Effector memory CD8-positive, alpha-beta T cell (primary cell): ENCODE data around the gene GALNT11.

Experiments
- ATAC-seq: fragments of 150-1000 bp; cut with Tn5 transposase; replicated peaks from 2 replicates; pipeline ENCODE4 v1.10.0; 2021; ENCODE audit warnings: mild to moderate bottlenecking, moderate library complexity
- DNase-seq, 3 experiments: peaks; one replicate each; pipeline ENCODE4 v3.0.0; 2021
- H3K27ac Mint-ChIP-seq, 2 donors: one replicate each; pipeline ENCODE4 v1.8.0; 2022; ENCODE audit warnings: mild to moderate bottlenecking in 2 of 2, mixed read lengths in 2 of 2, moderate library complexity in 2 of 2
- H3K27me3 Mint-ChIP-seq, 2 donors: one replicate each; pipeline ENCODE4 v1.8.0; 2022; ENCODE audit warnings: mixed read lengths in 2 of 2
- H3K36me3 Mint-ChIP-seq: one replicate; pipeline ENCODE4 v1.8.0; 2022; ENCODE audit warnings: mild to moderate bottlenecking, moderate library complexity, mixed read lengths; ENCODE audit not compliant: insufficient read depth
- H3K4me1 Mint-ChIP-seq, 2 donors: one replicate each; pipeline ENCODE4 v1.8.0; 2022; ENCODE audit warnings: low read depth in 2 of 2, mixed read lengths in 2 of 2
- H3K4me3 Mint-ChIP-seq, 2 donors: one replicate each; pipeline ENCODE4 v1.8.0; 2022; ENCODE audit warnings: mild to moderate bottlenecking in 2 of 2, mixed read lengths in 2 of 2, moderate library complexity in 2 of 2
- H3K9me3 Mint-ChIP-seq, 2 donors: one replicate each; pipeline ENCODE4 v1.8.0; 2022; ENCODE audit warnings: mixed read lengths in 2 of 2

Gene GALNT11

GRCh38 chr7:152136686-152137085 lies 111.2 kb downstream of the GALNT11 start:
- ATAC-seq (no peak), DNase-seq (no peak)

DNA sequence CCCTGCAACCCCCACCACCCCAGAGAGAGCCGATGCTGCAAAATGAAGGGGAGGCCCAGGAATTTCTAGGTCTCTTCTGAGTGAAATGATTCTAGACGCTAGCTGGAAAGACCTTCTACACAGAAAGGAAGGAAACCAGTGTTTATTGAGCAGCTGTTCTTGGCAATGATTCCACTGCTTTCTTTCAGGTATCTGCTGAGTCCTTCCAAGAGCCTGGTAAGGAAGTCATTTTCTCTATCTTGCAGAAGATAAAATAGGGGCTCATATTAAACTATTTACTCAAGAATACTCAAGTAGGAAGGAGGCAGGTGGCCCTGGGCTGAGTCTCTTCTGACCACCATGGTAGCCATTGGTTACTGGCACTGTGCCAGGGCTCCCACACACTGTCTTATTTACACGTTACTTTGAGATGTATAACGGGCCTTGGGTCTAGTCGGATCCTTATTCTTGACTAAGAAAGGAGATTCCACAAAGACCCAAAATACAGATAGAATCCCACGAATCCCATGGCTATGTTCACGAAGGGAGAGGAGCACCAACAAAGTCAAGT lies 112.1 kb downstream of the GALNT11 start:
- ATAC-seq: no peak
- Mint-ChIP-seq H3K4me3 (no peak overlapping the region), H3K27ac (no peak overlapping the region), H3K36me3 (peaks cover 63% of the 10 kb centered on the region), H3K4me1 (peaks cover 0 to 4% of the 10 kb centered on the region in 2 donors), H3K9me3 (no peaks in the 10 kb centered on the region), H3K27me3 (no peaks in the 10 kb centered on the region)
- no peak for DNase-seq

More at GRCh38 chr7:152136686-152137085, 111.2 kb downstream of the GALNT11 start:
- H3K9me3 Mint-ChIP-seq: no peaks in the 10 kb centered on the region
- no peaks in the 10 kb centered on the region for H3K27me3 Mint-ChIP-seq
- H3K4me1 Mint-ChIP-seq: peaks cover 0 to 4% of the 10 kb centered on the region in 2 donors
- H3K27ac Mint-ChIP-seq: no peak overlapping the region
- H3K36me3 Mint-ChIP-seq: peaks cover 59% of the 10 kb centered on the region
- H3K4me3 Mint-ChIP-seq: no peak overlapping the region

DNA sequence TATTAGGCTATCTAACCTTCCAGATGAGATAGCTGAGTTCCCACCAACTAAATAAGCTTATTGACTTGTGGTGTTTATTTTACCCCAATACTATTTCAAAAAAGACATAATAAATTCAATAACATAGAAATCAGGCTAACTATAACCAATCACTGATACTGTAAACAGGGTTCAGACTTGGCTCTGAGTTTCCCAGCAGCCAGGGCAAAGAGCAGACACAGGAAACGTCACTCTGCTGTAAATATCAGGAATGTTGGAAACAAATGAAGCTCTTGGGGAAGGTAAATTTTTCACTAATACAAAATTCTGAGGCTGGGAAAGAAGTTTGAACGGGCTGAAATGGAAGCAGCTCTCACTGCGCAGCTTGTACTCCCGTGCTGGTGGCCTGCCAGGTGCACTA lies 114.6 kb downstream of the GALNT11 start:
- DNase-seq (no peak), ATAC-seq (no peak)
- Mint-ChIP-seq H3K27ac (peak overlapping the region; percentile 60 to 71), H3K27me3 (no peaks in the 10 kb centered on the region), H3K4me3 (no peak overlapping the region), H3K36me3 (peaks cover 64% of the 10 kb centered on the region), H3K9me3 (no peaks in the 10 kb centered on the region), H3K4me1 (peaks cover 15 to 19% of the 10 kb centered on the region in 2 donors)

DNA sequence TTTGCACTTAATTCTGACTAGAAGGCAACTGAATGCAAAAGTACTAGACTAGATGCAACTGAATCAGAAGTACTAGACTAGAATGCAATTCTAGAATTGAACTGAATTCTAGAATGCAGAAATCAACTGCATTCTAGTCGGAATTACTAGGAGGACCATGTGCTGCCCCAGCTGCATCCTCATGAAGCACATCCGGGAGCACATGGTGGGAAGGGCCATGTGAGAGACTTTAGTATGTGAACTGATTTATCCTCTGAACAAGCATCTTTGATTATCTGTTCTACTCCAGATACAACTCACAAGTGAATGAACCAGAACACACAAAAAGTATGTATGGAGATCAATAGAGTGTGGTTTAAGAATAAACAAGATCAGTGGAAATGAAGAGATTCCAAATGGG lies 115.1 kb downstream of the GALNT11 start:
- DNase-seq: no peak

GRCh38 chr7:152142976-152143595 lies 117.6 kb downstream of the GALNT11 start:
- Mint-ChIP-seq H3K27ac (peak overlapping the region; percentile 46 to 81), H3K27me3 (no peaks in the 10 kb centered on the region), H3K9me3 (no peaks in the 10 kb centered on the region), H3K36me3 (peaks cover 71% of the 10 kb centered on the region), H3K4me1 (peaks cover 17 to 26% of the 10 kb centered on the region in 2 donors), H3K4me3 (peak overlapping the region in 1 of 2 donors; percentile 20)
- ATAC-seq: no peak
- DNase-seq: no peak

More for the DNA sequence above, 115.1 kb downstream of the GALNT11 start:
- Mint-ChIP-seq H3K27ac (peak overlapping the region; percentile 60 to 71), H3K4me1 (peaks cover 17 to 24% of the 10 kb centered on the region in 2 donors), H3K9me3 (no peaks in the 10 kb centered on the region), H3K36me3 (peaks cover 64% of the 10 kb centered on the region), H3K27me3 (no peaks in the 10 kb centered on the region), H3K4me3 (no peak overlapping the region)
- no peak for ATAC-seq

DNA sequence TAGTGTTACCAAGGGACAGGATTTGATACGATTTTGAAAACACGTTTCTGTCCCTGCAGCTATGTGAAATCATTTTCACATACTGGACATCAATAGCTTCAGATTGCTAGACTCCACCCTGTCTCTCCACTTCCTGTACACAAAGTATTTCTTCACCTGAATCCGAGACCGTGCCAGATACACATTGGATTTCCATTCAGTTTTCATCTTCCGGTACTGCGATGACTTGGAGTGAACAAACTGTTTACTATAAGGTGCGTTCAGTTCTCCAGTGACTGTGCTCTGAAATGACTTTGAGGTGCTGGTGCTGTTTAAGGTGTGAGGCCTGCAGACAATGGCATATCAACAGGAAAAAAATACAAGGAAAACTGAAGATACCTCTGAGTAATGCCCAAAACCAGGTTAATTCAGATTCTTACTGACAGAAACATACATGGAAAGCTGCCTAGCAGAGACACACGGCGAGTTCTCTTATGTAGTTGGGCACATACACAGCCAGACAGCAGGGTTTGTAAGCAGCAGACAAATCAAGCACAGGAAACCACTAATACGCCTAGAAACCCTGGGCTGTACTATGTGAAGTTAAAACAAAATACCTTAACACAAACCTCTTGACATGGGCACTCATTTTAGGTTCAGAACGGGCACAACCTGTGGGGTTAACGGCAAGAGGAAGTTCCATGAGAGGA lies 119.2 kb downstream of the GALNT11 start:
- H3K27me3 Mint-ChIP-seq: no peaks in the 10 kb centered on the region
- peak overlapping the region; percentile 41 to 59 for H3K4me3 Mint-ChIP-seq
- ATAC-seq: peak; percentile 82
- H3K27ac Mint-ChIP-seq: peak overlapping the region; percentile 46 to 86
- H3K36me3 Mint-ChIP-seq: peaks cover 77% of the 10 kb centered on the region
- no peak for DNase-seq
- H3K4me1 Mint-ChIP-seq: peaks cover 17 to 26% of the 10 kb centered on the region in 2 donors
- no peaks in the 10 kb centered on the region for H3K9me3 Mint-ChIP-seq

GRCh38 chr7:152145853-152146466 lies 120.5 kb downstream of the GALNT11 start:
- Mint-ChIP-seq H3K27me3 (no peaks in the 10 kb centered on the region), H3K4me1 (peaks cover 17 to 26% of the 10 kb centered on the region in 2 donors), H3K4me3 (no peak overlapping the region), H3K9me3 (no peaks in the 10 kb centered on the region), H3K36me3 (peaks cover 78% of the 10 kb centered on the region), H3K27ac (peak overlapping the region; percentile 59 to 86)
- peak in 1 of 3 experiments; percentile 17 for DNase-seq
- ATAC-seq: peak; percentile 33

GRCh38 chr7:152148706-152149105 lies 123.2 kb downstream of the GALNT11 start:
- H3K27me3 Mint-ChIP-seq: no peaks in the 10 kb centered on the region
- no peak for DNase-seq
- peaks cover 80% of the 10 kb centered on the region for H3K36me3 Mint-ChIP-seq
- peaks cover 12 to 16% of the 10 kb centered on the region in 2 donors for H3K4me1 Mint-ChIP-seq
- ATAC-seq: no peak
- H3K27ac Mint-ChIP-seq: peak overlapping the region in 1 of 2 donors; percentile 12
- H3K4me3 Mint-ChIP-seq: no peak overlapping the region
- no peaks in the 10 kb centered on the region for H3K9me3 Mint-ChIP-seq

DNA sequence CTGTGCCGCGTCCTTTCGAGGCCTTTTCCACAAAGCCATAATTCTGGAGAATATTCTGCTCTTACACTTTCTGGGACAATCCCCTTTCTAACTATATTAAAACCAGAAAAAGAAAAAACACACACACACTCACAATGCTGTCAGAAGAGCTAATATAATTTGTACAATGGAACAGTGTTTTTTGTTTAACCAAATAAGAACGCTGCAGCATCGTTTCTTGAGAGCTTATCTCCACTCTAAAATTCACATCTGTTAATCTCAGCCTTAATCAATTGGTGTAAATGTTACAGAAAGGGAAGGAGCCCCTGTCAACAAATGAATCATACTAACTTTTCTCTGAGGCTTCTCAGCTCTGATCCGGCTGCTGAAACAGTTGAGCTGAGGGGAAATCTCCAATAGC lies 123.9 kb downstream of the GALNT11 start:
- no peak for ATAC-seq
- Mint-ChIP-seq H3K36me3 (peaks cover 84% of the 10 kb centered on the region), H3K9me3 (no peaks in the 10 kb centered on the region), H3K27me3 (no peaks in the 10 kb centered on the region), H3K27ac (peak overlapping the region in 1 of 2 donors; percentile 12), H3K4me1 (peaks cover 11 to 14% of the 10 kb centered on the region in 2 donors), H3K4me3 (no peak overlapping the region)
- DNase-seq: no peak

DNA sequence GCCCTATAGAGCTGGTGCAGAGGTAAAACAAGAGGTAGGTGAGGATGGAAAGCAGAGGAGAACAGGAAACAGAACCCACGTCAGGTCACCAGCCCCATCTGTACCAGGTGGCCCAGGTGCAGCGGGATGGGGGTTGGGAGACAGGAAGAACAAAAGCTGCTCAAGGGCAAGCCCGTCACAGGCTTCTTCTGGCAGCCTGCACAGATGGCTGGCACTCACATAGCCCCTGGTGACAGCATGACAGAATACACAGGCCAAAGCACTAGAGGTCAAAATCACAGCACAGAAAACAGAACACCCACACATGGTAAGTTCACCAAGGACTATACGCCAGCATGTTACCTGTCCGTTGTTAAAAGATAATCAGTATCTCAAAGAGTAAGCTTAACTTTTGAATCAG lies 126.8 kb downstream of the GALNT11 start:
- Mint-ChIP-seq H3K9me3 (no peaks in the 10 kb centered on the region), H3K4me3 (no peak overlapping the region), H3K27ac (peak overlapping the region; percentile 44 to 57), H3K4me1 (peaks cover 0 to 3% of the 10 kb centered on the region in 2 donors), H3K27me3 (no peaks in the 10 kb centered on the region), H3K36me3 (peaks cover 92% of the 10 kb centered on the region)
- no peak for ATAC-seq
- no peak for DNase-seq

- H3K4me1 Mint-ChIP-seq: peaks cover 4 to 10% of the 10 kb centered on the region in 2 donors
- ATAC-seq (peak; percentile 21), DNase-seq (no peak)
- peaks cover 72% of the 10 kb centered on the region for H3K36me3 Mint-ChIP-seq
- H3K27me3 Mint-ChIP-seq: no peaks in the 10 kb centered on the region
- peak overlapping the region in 1 of 2 donors; percentile 54 for H3K4me3 Mint-ChIP-seq
- H3K27ac Mint-ChIP-seq: peak overlapping the region; percentile 77 to 87
- H3K9me3 Mint-ChIP-seq: no peaks in the 10 kb centered on the region
Observed at GRCh38 chr7:152158801-152159587, 133.5 kb downstream of the GALNT11 start.

DNA sequence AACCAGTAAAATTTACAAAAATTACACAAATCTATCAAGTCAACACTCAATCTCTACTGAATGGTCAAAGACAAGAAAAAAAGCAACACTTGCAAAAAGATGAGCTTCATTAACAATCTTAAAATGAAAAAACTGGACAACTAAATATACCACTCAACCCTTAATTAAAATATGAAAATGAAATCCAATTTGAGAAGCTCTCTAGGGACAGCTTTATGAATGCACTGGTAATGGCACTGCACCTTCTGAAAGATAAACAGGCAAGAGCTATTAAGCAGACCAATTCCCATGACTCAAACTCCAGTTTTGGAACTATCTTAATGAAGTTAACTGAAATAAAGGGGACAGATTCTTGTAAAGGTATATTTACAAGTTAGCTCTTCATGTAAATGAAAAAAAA lies 135.7 kb downstream of the GALNT11 start:
- no peaks in the 10 kb centered on the region for H3K9me3 Mint-ChIP-seq
- no peak for DNase-seq
- H3K4me1 Mint-ChIP-seq: peaks cover 4 to 10% of the 10 kb centered on the region in 2 donors
- H3K27me3 Mint-ChIP-seq: no peaks in the 10 kb centered on the region
- H3K27ac Mint-ChIP-seq: no peak overlapping the region
- no peak overlapping the region for H3K4me3 Mint-ChIP-seq
- no peak for ATAC-seq
- peaks cover 61% of the 10 kb centered on the region for H3K36me3 Mint-ChIP-seq

- Mint-ChIP-seq H3K36me3 (peaks cover 61% of the 10 kb centered on the region), H3K27ac (peak overlapping the region; percentile 53 to 79), H3K9me3 (no peaks in the 10 kb centered on the region), H3K4me3 (no peak overlapping the region), H3K27me3 (no peaks in the 10 kb centered on the region), H3K4me1 (peaks cover 4 to 10% of the 10 kb centered on the region in 2 donors)
- DNase-seq: no peak
- ATAC-seq: no peak
Observed at GRCh38 chr7:152162287-152162686, 136.8 kb downstream of the GALNT11 start.
